ENCODE results near the gene MYF6. TPM values are rescaled to one million over a fixed set of nuclear protein-coding genes. Genes with fewer than 3 reads are reported as not detected.

MYF6 gene
- total and polyA plus RNA-seq, 2 of the 8 experiments (the other 6 are each of a cell fraction or from before 2014, with no cell fraction given), result 0.39 TPM; not detected in 1

DNA sequence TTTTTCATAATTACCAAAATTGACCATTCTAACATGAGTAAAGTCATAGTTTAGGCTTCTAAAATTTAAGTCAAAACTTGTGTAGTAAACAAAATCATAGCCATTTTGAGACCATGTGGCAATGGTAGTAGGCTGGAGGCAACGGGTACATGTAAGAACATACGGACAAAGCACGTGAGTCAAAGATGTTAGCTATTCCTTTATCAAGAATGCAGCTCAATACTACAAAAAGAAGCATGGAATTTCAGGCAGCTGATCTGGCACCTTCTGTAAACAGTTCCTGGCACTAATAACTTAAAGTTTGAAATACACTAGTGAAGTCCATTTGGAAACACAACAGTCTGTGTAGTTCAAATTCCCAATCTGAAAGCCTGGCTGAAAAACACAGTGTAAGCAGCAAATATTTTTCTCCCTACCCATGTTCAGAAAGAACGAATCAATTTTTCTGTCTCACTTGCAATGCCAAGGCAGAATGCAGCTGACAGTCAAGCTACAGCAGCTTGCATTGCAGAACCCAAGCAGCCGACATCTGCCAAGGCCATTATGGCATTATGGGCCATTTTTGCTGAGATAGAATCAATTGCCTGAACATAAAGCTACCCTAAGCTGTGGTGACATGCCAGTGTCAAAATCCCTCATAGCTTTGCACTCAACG, 38.5 kb downstream of the MYF6 start (continued):
- TF ChIP-seq BRCA1 (IDR thresholded peaks at IDR 0.05; ENCODE audit: low read depth, low read length) (no peak), YY1 (IDR thresholded peaks at IDR 0.05; ENCODE audit: low read depth, low read length) (no peak), TCF12 (IDR thresholded peaks at IDR 0.05; ENCODE audit: low read depth, low read length) (no peak), PHF8 (conservative IDR thresholded peaks at IDR 0.05; ENCODE audit: low read depth, low read length) (no peak), MAX (IDR thresholded peaks at IDR 0.05) (no peak), CHD2 (IDR thresholded peaks at IDR 0.05; ENCODE audit: low read length) (no peak), RXRA (IDR thresholded peaks at IDR 0.05; ENCODE audit: insufficient read depth, low read depth, low read length) (no peak), HDAC6 (IDR thresholded peaks at IDR 0.05; ENCODE audit: low read depth, low read length) (no peak), POLR2A (IDR thresholded peaks at IDR 0.05; ENCODE audit: control extremely low read depth in 1 of 2, low read depth in 2 of 2, low read length in 2 of 2) (no peak), EP300 (IDR thresholded peaks at IDR 0.05; ENCODE audit: borderline replicate concordance in 1 of 2, low read depth in 2 of 2, low read length in 2 of 2) (no peak), CREB1 (IDR thresholded peaks at IDR 0.05) (no peak)

All from H1 (cell line).